ENCODE data around the gene TNNI2.

DNA sequence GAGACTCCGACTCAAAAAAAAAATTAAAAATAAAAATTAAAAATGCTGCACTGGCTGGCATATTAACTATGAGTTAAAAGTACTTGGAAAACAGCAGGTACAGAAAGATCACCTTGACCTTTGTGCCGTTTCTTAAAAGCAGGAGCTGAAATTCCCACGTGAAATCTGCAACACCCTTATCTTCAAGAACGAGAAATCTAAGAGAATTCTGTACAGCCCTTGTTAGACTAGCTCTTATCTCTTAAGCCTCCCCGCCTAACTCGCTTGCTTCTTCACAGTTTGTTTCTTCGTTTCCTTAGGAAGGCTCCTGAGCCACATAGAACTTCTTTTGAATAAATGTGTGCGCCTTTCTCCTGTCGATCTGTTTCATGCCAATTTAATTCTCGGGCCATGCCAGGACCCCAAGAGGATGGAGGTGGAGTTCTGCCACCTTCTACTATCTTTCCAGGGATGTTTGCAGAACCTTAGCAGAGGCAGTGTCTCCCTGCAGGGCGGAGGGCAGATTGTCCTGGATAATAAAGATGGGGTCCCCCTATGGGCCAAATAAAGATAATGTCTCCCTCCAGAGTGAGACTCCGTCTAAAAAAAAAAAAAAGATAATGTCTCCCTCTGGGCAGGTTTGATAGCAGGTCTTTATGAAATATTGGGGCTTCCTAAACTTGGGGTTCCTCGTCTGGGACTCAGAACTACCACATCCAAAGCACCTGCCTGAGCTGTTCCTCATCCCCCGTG lies 31.4 kb upstream of the TNNI2 start:
- TF ChIP-seq, protein P1, sequence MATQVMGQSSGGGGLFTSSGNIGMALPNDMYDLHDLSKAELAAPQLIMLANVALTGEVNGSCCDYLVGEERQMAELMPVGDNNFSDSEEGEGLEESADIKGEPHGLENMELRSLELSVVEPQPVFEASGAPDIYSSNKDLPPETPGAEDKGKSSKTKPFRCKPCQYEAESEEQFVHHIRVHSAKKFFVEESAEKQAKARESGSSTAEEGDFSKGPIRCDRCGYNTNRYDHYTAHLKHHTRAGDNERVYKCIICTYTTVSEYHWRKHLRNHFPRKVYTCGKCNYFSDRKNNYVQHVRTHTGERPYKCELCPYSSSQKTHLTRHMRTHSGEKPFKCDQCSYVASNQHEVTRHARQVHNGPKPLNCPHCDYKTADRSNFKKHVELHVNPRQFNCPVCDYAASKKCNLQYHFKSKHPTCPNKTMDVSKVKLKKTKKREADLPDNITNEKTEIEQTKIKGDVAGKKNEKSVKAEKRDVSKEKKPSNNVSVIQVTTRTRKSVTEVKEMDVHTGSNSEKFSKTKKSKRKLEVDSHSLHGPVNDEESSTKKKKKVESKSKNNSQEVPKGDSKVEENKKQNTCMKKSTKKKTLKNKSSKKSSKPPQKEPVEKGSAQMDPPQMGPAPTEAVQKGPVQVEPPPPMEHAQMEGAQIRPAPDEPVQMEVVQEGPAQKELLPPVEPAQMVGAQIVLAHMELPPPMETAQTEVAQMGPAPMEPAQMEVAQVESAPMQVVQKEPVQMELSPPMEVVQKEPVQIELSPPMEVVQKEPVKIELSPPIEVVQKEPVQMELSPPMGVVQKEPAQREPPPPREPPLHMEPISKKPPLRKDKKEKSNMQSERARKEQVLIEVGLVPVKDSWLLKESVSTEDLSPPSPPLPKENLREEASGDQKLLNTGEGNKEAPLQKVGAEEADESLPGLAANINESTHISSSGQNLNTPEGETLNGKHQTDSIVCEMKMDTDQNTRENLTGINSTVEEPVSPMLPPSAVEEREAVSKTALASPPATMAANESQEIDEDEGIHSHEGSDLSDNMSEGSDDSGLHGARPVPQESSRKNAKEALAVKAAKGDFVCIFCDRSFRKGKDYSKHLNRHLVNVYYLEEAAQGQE (IDR thresholded peaks at IDR 0.05; ENCODE audit: low read depth) = no peak
- TF ChIP-seq CEBPB (IDR thresholded peaks at IDR 0.05) (no peak), CREB1 (IDR thresholded peaks at IDR 0.05; ENCODE audit: low read depth) (no peak), TEAD4 (IDR thresholded peaks at IDR 0.05) (no peak)
- TF ChIP-seq, protein P2, sequence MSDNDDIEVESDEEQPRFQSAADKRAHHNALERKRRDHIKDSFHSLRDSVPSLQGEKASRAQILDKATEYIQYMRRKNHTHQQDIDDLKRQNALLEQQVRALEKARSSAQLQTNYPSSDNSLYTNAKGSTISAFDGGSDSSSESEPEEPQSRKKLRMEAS (IDR thresholded peaks at IDR 0.05) = no peak
